ENCODE results near the gene COMT. TPM values are rescaled to one million over a fixed set of nuclear protein-coding genes. Genes with fewer than 3 reads are reported as not detected.

The COMT gene
- total and polyA plus RNA-seq, 5 donors, result 69.6 to 102 (median 85.1) TPM

Small RNA genes within 50 kb of the gene (microRNA-seq; reads per million reads assigned to microRNA genes)
- 0 reads per million in 2 donors for gene MIR4761

Other genes with a start within 250 kb of the COMT start
- gene SEPTIN5, start 227.3 kb upstream of the COMT start, total RNA-seq, result 100 to 1,000 TPM; 143 to 264 (median 199) TPM
- 243 TPM for gene SEPTIN5, start 227.3 kb upstream of the COMT start, polyA plus RNA-seq
- gene GP1BB, start 218.2 kb upstream of the COMT start, total RNA-seq, result 1 to 10 TPM in 1 of 4 donors, not detected in 3; 9.0 TPM
- 29.5 TPM for gene GP1BB, start 218.2 kb upstream of the COMT start, polyA plus RNA-seq
- 1 to 10 TPM in 1 of 4 donors, under 1 TPM in 3; 0.19 to 1.4 (median 0.78) TPM for gene TBX1, start 181.0 kb upstream of the COMT start, total RNA-seq
- gene TBX1, start 181.0 kb upstream of the COMT start, polyA plus RNA-seq, result 0.88 TPM
- 1 to 10 TPM; 2.8 to 4.9 (median 4.0) TPM for gene GNB1L, start 86.9 kb upstream of the COMT start, total RNA-seq
- 2.1 TPM for gene GNB1L, start 86.9 kb upstream of the COMT start, polyA plus RNA-seq
- gene RTL10, start 86.9 kb upstream of the COMT start, total RNA-seq, result 1 to 10 TPM; 6.8 to 9.9 (median 8.8) TPM
- 5.8 TPM for gene RTL10, start 86.9 kb upstream of the COMT start, polyA plus RNA-seq
- gene TXNRD2, start within 50 bp of the COMT start, total RNA-seq, result 10 to 100 TPM; 18.7 to 28.5 (median 26.0) TPM
- 32.9 TPM for gene TXNRD2, start within 50 bp of the COMT start, polyA plus RNA-seq
- 10 to 100 TPM; 11.1 to 27.4 (median 18.4) TPM for gene ARVCF, start 75.1 kb downstream of the COMT start, total RNA-seq
- 21.7 TPM for gene ARVCF, start 75.1 kb downstream of the COMT start, polyA plus RNA-seq
- 10 to 100 TPM; 61.1 to 70.4 (median 67.3) TPM for gene TANGO2, start 79.3 kb downstream of the COMT start, total RNA-seq
- 64.9 TPM for gene TANGO2, start 79.3 kb downstream of the COMT start, polyA plus RNA-seq
- gene DGCR8, start 138.5 kb downstream of the COMT start, total RNA-seq, result 10 to 100 TPM; 15.5 to 18.6 (median 17.0) TPM
- 11.2 TPM for gene DGCR8, start 138.5 kb downstream of the COMT start, polyA plus RNA-seq
- 10 to 100 TPM; 32.5 to 46.8 (median 39.5) TPM for gene RANBP1, start 174.3 kb downstream of the COMT start, total RNA-seq
- 33.3 TPM for gene RANBP1, start 174.3 kb downstream of the COMT start, polyA plus RNA-seq
- gene TRMT2A, start 175.5 kb downstream of the COMT start, total RNA-seq, result 10 to 100 TPM; 23.1 to 32.0 (median 29.7) TPM
- 23.1 TPM for gene TRMT2A, start 175.5 kb downstream of the COMT start, polyA plus RNA-seq
- gene ZDHHC8, start 190.0 kb downstream of the COMT start, total RNA-seq, result 10 to 100 TPM; 49.1 to 64.7 (median 55.7) TPM
- 34.2 TPM for gene ZDHHC8, start 190.0 kb downstream of the COMT start, polyA plus RNA-seq
- gene CCDC188, start 209.3 kb downstream of the COMT start, total RNA-seq, result under 1 TPM; 0.22 to 0.83 (median 0.39) TPM
- 0.54 TPM for gene CCDC188, start 209.3 kb downstream of the COMT start, polyA plus RNA-seq

All from right cardiac atrium (tissue), 5 donors.